Cardiac fibroblast (primary cell): ENCODE data around the gene SPATC1L.
A peak's percentile ranks its signal among the peaks of the same experiment; 100 is the strongest.

ENCODE experiments used
- DNase-seq, 2 donors: peaks; one replicate each; pipeline versions ENCODE4 v3.0.0 to v3.0.0-alpha.2; 2010; ENCODE audit warnings: low read depth in 2 of 2
- H3K4me3 ChIP-seq, 2 donors: replicated peaks in 1 of 2; 1 replicate in 1 of 2; 2 replicates in 1 of 2; pipeline ENCODE4 v1.5.1; 2011; ENCODE audit warnings: low read depth in 2 of 2, low read length in 2 of 2, mild to moderate bottlenecking in 2 of 2, moderate library complexity in 1 of 2
- CTCF ChIP-seq: IDR thresholded peaks from one replicate; pipeline ENCODE4 v1.5.1; 2011; ENCODE audit warnings: low read depth, mild to moderate bottlenecking, low read length, inconsistent platforms

Gene SPATC1L

GRCh38 chr21:46119144-46119636, 65.1 kb downstream of the SPATC1L start:
- no peak for DNase-seq
- no peak overlapping the region for H3K4me3 ChIP-seq
- TF ChIP-seq CTCF: no peak

GRCh38 chr21:46118316-46119143, 65.7 kb downstream of the SPATC1L start:
- H3K4me3 ChIP-seq: no peak overlapping the region
- no peak for DNase-seq
- no peak for TF ChIP-seq CTCF

GRCh38 chr21:46117586-46118315, 66.5 kb downstream of the SPATC1L start:
- no peak for DNase-seq
- H3K4me3 ChIP-seq: no peak overlapping the region
- TF ChIP-seq CTCF: no peak

- no peak for TF ChIP-seq CTCF
- peak in 1 of 2 donors; percentile 29 for DNase-seq
- no peak overlapping the region for H3K4me3 ChIP-seq
These were observed 67.3 kb downstream of the SPATC1L start for GRCh38 chr21:46116776-46117585.

- no peak for TF ChIP-seq CTCF
- H3K4me3 ChIP-seq: no peak overlapping the region
- DNase-seq: no peak
These were observed 68.0 kb downstream of the SPATC1L start for GRCh38 chr21:46116189-46116775.
